ENCODE data around the gene POLR2J3. TPM values are rescaled to one million over a fixed set of nuclear protein-coding genes. Genes with fewer than 3 reads are reported as not detected.
"Not testable (repeated sequence)": the region's sequence is repeated elsewhere in the genome, so short reads cannot be mapped to it uniquely, and the experiment has no call there.

POLR2J3 gene
- polyA plus RNA-seq, 3 donors: 63.2 to 98.1 (median 98.0) TPM

- not testable (repeated sequence) for DNase-seq (ENCODE audit: low read depth in 3 of 3, low spot score in 2 of 3)
These were observed 45.2 kb downstream of the POLR2J3 start for GRCh38 chr7:102527182-102527581.

- DNase-seq (ENCODE audit: low read depth in 3 of 3, low spot score in 2 of 3): not testable (repeated sequence)
These were observed 47.6 kb downstream of the POLR2J3 start for GRCh38 chr7:102524803-102525202.

- DNase-seq (ENCODE audit: low read depth in 3 of 3, low spot score in 2 of 3): not testable (repeated sequence)
These were observed 51.6 kb downstream of the POLR2J3 start for GRCh38 chr7:102520797-102521196.

- not testable (repeated sequence) for DNase-seq (ENCODE audit: low read depth in 3 of 3, low spot score in 2 of 3)
These were observed 54.7 kb downstream of the POLR2J3 start, which contains the start of gene RASA4B for GRCh38 chr7:102517550-102518147. RASA4B (minus strand) TSS chr7:102517777; CDS start chr7:102517710, 67 bp downstream.

Other genes starting within 250 kb of the POLR2J3 start
- 1 to 10 TPM; 1.3 to 2.4 (median 2.2) TPM for gene SPDYE6, start 216.1 kb downstream of the POLR2J3 start, polyA plus RNA-seq (ENCODE audit: insufficient read length in 3 of 3)
- 10 to 100 TPM; 27.8 to 33.7 (median 28.7) TPM for gene PRKRIP1, start 176.2 kb downstream of the POLR2J3 start, polyA plus RNA-seq (ENCODE audit: insufficient read length in 3 of 3)
- gene ORAI2, start 139.0 kb downstream of the POLR2J3 start, polyA plus RNA-seq (ENCODE audit: insufficient read length in 3 of 3): 10 to 100 TPM; 14.9 to 19.4 (median 17.8) TPM
- 10 to 100 TPM in 1 of 3 donors, 1 to 10 TPM in 2; 9.7 to 12.3 (median 9.7) TPM for gene ALKBH4, start 107.7 kb downstream of the POLR2J3 start, polyA plus RNA-seq (ENCODE audit: insufficient read length in 3 of 3)
- 10 to 100 TPM; 15.5 to 17.5 (median 16.7) TPM for gene LRWD1, start 107.6 kb downstream of the POLR2J3 start, polyA plus RNA-seq (ENCODE audit: insufficient read length in 3 of 3)
- gene POLR2J, start 93.7 kb downstream of the POLR2J3 start, polyA plus RNA-seq (ENCODE audit: insufficient read length in 3 of 3): 10 to 100 TPM; 25.4 to 28.1 (median 25.6) TPM
- 10 to 100 TPM in 1 of 3 donors, 1 to 10 TPM in 2; 5.4 to 11.7 (median 6.6) TPM for gene RASA4B, start 54.8 kb downstream of the POLR2J3 start, polyA plus RNA-seq (ENCODE audit: insufficient read length in 3 of 3)
- gene UPK3BL2, start 28.9 kb downstream of the POLR2J3 start, polyA plus RNA-seq (ENCODE audit: insufficient read length in 3 of 3): 1 to 10 TPM; 4.4 to 5.0 (median 4.4) TPM
- 1 to 10 TPM in 2 of 3 donors, under 1 TPM in 1; 0.58 to 1.9 (median 1.1) TPM for gene SPDYE2, start 21.4 kb downstream of the POLR2J3 start, polyA plus RNA-seq (ENCODE audit: insufficient read length in 3 of 3)
- gene RASA4, start 44.2 kb upstream of the POLR2J3 start, polyA plus RNA-seq (ENCODE audit: insufficient read length in 3 of 3): 10 to 100 TPM; 23.2 to 29.2 (median 25.9) TPM
- 10 to 100 TPM in 1 of 3 donors, 1 to 10 TPM in 2; 5.8 to 11.4 (median 9.9) TPM for gene UPK3BL1, start 70.2 kb upstream of the POLR2J3 start, polyA plus RNA-seq (ENCODE audit: insufficient read length in 3 of 3)
- gene SPDYE2B, start 77.7 kb upstream of the POLR2J3 start, polyA plus RNA-seq (ENCODE audit: insufficient read length in 3 of 3): 1 to 10 TPM in 1 of 3 donors, under 1 TPM in 2; 0.58 to 1.4 (median 0.76) TPM
- gene POLR2J2, start 99.1 kb upstream of the POLR2J3 start, polyA plus RNA-seq (ENCODE audit: insufficient read length in 3 of 3): 1 to 10 TPM in 2 of 3 donors, under 1 TPM in 1; 0.97 to 2.7 (median 1.1) TPM
- 10 to 100 TPM in 2 of 3 donors, 1 to 10 TPM in 1; 9.9 to 12.2 (median 12.1) TPM for gene FAM185A, start 176.4 kb upstream of the POLR2J3 start, polyA plus RNA-seq (ENCODE audit: insufficient read length in 3 of 3)

All from right renal cortex interstitium (tissue), 3 donors.